Adipocyte (in vitro differentiated cells): Measurements from ENCODE around the gene OSER1.

Experiments used
- DNase-seq: peaks from one replicate; pipeline ENCODE4 v3.0.0-alpha.2; 2015; ENCODE audit warnings: low read depth
- H3K27me3 ChIP-seq: replicated peaks from 2 replicates; pipeline ENCODE4 v1.7.0; 2013; ENCODE audit warnings: mild to moderate bottlenecking, low read length, moderate library complexity; ENCODE audit not compliant: control insufficient read depth, insufficient read depth
- H3K36me3 ChIP-seq: 2 replicates; pipeline ENCODE4 v1.7.0; 2013; ENCODE audit warnings: low read length, mild to moderate bottlenecking, moderate library complexity; ENCODE audit not compliant: control insufficient read depth, insufficient read depth, severe bottlenecking
- H3K4me1 ChIP-seq: 2 replicates; pipeline ENCODE4 v1.7.0; 2013; ENCODE audit warnings: mild to moderate bottlenecking, low read length, moderate library complexity; ENCODE audit not compliant: control insufficient read depth, insufficient read depth
- H3K4me3 ChIP-seq: 2 replicates; pipeline ENCODE4 v1.7.0; 2013; ENCODE audit warnings: mild to moderate bottlenecking, low read length, moderate library complexity
- H3K9ac ChIP-seq: 2 replicates; pipeline ENCODE4 v1.7.0; 2013; ENCODE audit warnings: mild to moderate bottlenecking, low read length, moderate library complexity
- H3K9me3 ChIP-seq: 2 replicates; pipeline ENCODE4 v1.7.0; 2013; ENCODE audit warnings: mild to moderate bottlenecking, low read length, moderate library complexity; ENCODE audit not compliant: control insufficient read depth

Gene OSER1

GRCh38 chr20:44171775-44172571 lies 38.6 kb downstream of the OSER1 start:
- Histone ChIP-seq H3K9ac (no peak overlapping the region), H3K27me3 (peaks cover 5% of the 10 kb centered on the region), H3K4me1 (peaks cover 13% of the 10 kb centered on the region), H3K9me3 (no peaks in the 10 kb centered on the region), H3K4me3 (no peak overlapping the region), H3K36me3 (no peaks in the 10 kb centered on the region)
- DNase-seq, result no peak

GRCh38 chr20:44170816-44171410 lies 39.7 kb downstream of the OSER1 start:
- peaks cover 22% of the 10 kb centered on the region for H3K4me1 ChIP-seq
- no peak overlapping the region for H3K9ac ChIP-seq
- no peak overlapping the region for H3K4me3 ChIP-seq
- H3K9me3 ChIP-seq, result no peaks in the 10 kb centered on the region
- no peaks in the 10 kb centered on the region for H3K36me3 ChIP-seq
- H3K27me3 ChIP-seq, result peaks cover 5% of the 10 kb centered on the region
- no peak for DNase-seq

DNA sequence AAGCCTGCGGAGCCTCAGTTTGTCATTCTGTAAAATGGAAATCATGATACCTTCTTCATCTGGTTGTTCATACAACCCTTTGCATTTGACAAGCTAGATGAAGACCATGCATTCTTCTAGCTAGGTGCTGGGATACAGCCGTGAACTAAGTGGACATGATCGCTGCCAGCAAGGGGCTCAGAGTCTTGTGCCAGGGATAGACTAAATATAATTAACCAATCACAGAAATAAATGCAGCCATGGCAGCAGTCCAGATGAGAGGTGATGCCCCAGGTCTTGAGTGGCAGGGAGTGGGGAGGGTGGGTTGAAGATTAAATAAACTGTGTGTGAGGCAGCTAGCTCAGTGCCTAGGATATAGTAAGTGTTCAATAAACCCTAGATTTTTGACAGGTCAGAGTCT lies 42.8 kb downstream of the OSER1 start:
- Histone ChIP-seq H3K4me3 (no peak overlapping the region), H3K27me3 (peaks cover 18% of the 10 kb centered on the region), H3K36me3 (no peaks in the 10 kb centered on the region), H3K9ac (no peak overlapping the region), H3K4me1 (peaks cover 30% of the 10 kb centered on the region), H3K9me3 (no peaks in the 10 kb centered on the region)
- DNase-seq, result no peak

DNA sequence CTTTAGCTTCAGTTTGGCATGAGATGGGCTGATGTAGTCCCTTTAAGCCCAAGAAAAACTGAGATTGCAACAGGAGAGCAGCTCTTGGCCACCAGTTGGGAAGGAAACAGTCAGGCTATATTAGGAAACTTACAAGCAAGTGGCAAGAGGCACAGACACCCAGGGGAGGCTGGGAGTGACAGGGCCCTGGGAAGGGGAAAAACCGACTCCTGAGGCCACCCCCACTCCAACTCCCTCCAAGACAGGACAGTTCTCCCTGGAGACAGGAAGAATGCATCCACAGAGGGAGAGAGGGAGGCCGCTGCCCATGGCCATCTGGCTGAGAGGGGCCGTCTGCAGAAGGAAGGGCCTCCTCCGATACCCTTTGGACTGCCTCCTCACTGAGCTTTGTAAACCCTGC lies 44.1 kb downstream of the OSER1 start:
- Histone ChIP-seq H3K27me3 (peaks cover 26% of the 10 kb centered on the region), H3K36me3 (no peaks in the 10 kb centered on the region), H3K9me3 (no peaks in the 10 kb centered on the region), H3K4me3 (peak overlapping the region; percentile 56), H3K9ac (peak overlapping the region; percentile 35), H3K4me1 (peaks cover 29% of the 10 kb centered on the region)
- DNase-seq, result peak; percentile 67

DNA sequence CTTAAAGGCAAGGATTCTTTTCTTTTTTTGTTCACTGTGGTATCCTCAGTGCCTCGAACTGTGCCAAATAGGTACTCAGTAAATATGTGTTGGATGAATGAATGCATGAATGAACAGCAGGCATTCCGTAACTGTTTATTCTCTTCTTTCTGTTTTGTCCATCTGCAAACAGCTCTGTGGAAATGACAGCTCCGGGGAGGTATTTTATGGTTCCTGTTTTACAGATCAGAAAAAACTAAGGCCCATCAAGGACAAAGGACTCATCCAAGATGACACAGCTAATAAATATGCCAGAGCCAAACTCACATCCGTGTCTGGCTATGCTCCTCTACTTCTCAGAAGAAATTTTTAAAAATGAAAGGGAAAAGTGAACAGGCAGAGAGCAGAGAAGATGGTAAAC lies 44.6 kb downstream of the OSER1 start:
- Histone ChIP-seq H3K9ac (peak overlapping the region; percentile 35), H3K9me3 (no peaks in the 10 kb centered on the region), H3K4me1 (peaks cover 24% of the 10 kb centered on the region), H3K36me3 (no peaks in the 10 kb centered on the region), H3K4me3 (peak overlapping the region; percentile 56), H3K27me3 (peaks cover 30% of the 10 kb centered on the region)
- DNase-seq, result peak; percentile 44

GRCh38 chr20:44160133-44160532 lies 50.4 kb downstream of the OSER1 start:
- H3K36me3 ChIP-seq, result no peaks in the 10 kb centered on the region
- H3K4me3 ChIP-seq, result no peak overlapping the region
- H3K4me1 ChIP-seq, result no peaks in the 10 kb centered on the region
- no peak overlapping the region for H3K9ac ChIP-seq
- H3K9me3 ChIP-seq, result no peaks in the 10 kb centered on the region
- peaks cover 63% of the 10 kb centered on the region for H3K27me3 ChIP-seq
- DNase-seq, result no peak

GRCh38 chr20:44159711-44160110 lies 50.9 kb downstream of the OSER1 start:
- H3K9me3 ChIP-seq, result no peaks in the 10 kb centered on the region
- H3K9ac ChIP-seq, result no peak overlapping the region
- DNase-seq, result no peak
- no peaks in the 10 kb centered on the region for H3K36me3 ChIP-seq
- no peaks in the 10 kb centered on the region for H3K4me1 ChIP-seq
- H3K4me3 ChIP-seq, result no peak overlapping the region
- H3K27me3 ChIP-seq, result peaks cover 63% of the 10 kb centered on the region

DNA sequence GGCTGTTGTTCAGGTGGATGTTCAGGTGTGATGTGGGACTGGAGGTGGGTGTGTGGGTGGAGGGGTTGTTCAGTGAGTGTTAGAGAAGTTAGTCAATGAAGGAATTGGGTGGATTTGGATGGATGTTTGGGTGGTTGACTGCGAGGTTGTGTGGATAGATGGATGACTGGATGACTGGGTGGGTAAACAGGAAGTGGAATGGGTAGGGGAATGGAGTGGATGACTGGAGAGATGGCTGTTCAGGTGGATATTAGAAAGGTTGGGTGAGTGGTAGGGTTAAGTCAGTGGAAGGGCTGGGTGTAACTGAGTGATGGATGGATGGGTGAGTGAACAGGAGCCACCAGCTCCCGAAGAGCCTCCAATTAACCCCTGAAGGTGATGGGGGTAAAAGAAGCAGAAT lies 51.4 kb downstream of the OSER1 start:
- peaks cover 62% of the 10 kb centered on the region for H3K27me3 ChIP-seq
- H3K4me1 ChIP-seq, result no peaks in the 10 kb centered on the region
- H3K9me3 ChIP-seq, result no peaks in the 10 kb centered on the region
- DNase-seq, result no peak
- no peak overlapping the region for H3K9ac ChIP-seq
- no peaks in the 10 kb centered on the region for H3K36me3 ChIP-seq
- no peak overlapping the region for H3K4me3 ChIP-seq

- no peak for DNase-seq
- no peak overlapping the region for H3K4me3 ChIP-seq
- H3K9ac ChIP-seq, result no peak overlapping the region
- no peaks in the 10 kb centered on the region for H3K9me3 ChIP-seq
- no peaks in the 10 kb centered on the region for H3K4me1 ChIP-seq
- no peaks in the 10 kb centered on the region for H3K36me3 ChIP-seq
- H3K27me3 ChIP-seq, result peaks cover 60% of the 10 kb centered on the region
These were observed 53.5 kb downstream of the OSER1 start for GRCh38 chr20:44157061-44157460.

DNA sequence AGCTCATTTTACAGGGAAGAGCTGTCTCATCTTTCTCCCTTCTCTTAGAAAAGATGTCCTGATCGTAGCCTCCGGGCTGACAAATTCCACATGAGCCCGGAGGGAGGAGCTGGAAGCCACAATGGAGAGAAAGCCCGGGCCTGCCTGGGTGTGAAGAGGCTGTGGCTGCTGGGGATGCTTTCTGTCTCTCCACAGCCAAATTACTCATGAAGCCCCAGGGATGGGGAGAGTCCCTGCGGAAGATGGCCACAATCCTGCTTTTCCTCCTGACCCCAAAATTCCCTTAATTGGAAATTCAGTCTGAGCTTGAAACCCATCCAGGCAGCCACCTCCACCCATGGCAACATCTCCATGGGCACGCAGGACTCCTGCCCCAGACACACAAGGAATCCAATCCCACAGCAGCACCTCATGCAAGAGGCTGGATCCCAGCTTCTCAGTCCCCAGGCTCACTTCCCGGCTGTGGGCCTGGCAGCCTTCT lies 56.0 kb downstream of the OSER1 start:
- H3K9me3 ChIP-seq, result no peaks in the 10 kb centered on the region
- no peak for DNase-seq
- H3K36me3 ChIP-seq, result no peaks in the 10 kb centered on the region
- no peak overlapping the region for H3K9ac ChIP-seq
- H3K4me3 ChIP-seq, result no peak overlapping the region
- no peaks in the 10 kb centered on the region for H3K4me1 ChIP-seq
- peaks cover 45% of the 10 kb centered on the region for H3K27me3 ChIP-seq

- Histone ChIP-seq H3K27me3 (peaks cover 36% of the 10 kb centered on the region), H3K36me3 (no peaks in the 10 kb centered on the region), H3K4me3 (no peak overlapping the region), H3K4me1 (no peaks in the 10 kb centered on the region), H3K9me3 (no peaks in the 10 kb centered on the region), H3K9ac (no peak overlapping the region)
- DNase-seq, result no peak
These were observed 56.9 kb downstream of the OSER1 start for GRCh38 chr20:44153636-44154043.
